Measurements from ENCODE around the gene SLC25A48.
A peak's percentile ranks its signal among the peaks of the same experiment; 100 is the strongest.

SLC25A48 gene

DNA sequence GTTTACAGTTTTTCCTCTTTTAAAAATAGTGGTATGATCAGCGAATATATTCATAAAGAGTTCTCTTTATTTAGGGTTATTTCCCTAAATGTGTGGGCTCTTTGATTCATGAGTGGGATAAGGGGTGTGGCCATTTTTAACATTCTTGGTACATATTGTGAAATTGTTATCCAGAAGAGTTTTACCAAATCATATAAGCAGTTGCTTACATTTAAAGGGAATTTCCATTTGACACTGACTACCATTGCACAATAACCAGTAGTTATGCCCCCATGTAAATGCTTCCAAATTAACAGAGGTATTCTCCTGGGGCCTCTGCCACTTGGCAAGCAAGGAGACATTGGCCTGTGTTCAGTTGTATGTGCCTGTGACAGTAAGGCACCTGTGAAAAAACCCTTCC, 27.2 kb downstream of the SLC25A48 start:
- no peak for DNase-seq

DNA sequence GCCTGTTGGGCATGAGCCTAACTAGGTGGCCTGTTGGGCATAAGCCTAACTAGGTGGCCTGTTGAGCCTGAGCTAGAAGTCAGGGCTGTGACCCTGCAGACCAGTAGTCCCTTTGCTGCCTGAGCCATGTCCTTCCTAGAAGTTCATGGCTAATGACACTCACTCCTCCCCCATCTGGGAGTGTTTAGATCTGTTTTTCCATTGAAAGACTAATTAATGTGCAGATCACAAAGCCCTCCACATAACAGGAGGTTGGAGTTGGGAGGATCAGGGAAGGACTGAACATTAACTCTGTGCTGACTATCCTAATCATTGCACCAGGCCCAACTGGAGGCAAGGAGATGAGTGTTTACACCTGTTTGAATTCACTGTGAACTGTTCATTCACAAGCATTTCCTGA, 27.6 kb downstream of the SLC25A48 start:
- DNase-seq, result no peak

DNA sequence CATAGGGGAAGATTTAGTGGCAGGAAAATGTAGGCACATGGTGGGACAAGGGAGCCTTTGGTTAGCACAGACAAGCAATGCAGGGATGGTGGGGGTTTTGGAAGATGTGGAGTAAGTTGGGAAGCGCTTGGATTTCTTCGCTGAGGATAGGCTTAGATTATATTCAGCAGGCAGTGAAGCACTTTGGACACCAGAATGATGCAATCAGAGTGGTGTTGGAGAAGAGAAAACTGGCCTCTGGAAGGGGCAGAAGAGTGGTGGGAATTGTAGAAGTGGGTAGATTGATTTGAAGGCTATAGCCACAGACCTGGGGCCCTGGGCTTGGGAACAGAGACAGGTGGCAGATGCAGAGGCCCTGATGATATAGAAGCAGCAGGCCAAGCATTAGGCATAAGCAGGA, 28.3 kb downstream of the SLC25A48 start:
- DNase-seq, result no peak

DNA sequence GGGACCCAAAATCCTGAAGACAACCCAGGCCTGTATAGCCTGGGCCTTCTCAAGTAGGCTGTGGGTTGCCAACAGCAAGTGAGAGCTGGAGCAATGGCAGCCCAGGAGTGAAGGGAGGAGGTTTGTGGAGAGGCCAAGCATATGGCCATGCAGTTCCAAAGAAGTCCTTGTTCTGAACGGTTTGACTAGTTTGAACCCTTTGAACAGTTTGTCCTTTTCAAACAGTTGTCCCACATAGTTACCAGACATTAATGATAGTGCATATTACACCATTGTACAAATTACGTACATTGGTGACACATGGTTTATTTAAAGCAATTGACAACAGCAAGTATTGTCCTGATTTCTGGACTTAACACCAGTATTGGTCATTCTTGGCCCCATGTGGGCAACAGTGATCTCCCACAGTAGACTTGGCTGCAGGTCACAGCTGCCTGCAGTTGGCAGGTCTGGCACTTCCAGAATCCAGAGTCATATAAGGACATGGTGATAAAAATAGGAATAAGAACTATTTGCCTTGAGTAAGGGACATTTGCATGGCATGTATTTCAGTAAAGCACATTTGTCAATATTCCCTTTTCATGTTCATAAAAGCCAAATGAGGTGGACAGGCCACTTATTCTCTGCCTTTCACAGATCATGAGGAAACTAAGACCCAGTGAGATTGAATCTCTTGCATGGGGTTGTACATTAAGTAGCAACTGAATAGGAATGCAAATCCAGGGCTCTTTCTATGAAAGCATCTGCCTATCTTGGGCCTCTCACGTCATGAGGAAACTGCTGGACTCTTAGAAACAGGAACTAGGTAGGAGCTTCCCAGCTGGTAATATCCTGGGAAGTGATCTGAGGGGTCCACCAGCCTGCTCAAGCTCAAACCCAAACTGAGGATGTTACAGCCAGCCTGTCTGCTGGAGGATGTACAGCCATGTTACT, 30.3 kb downstream of the SLC25A48 start:
- no peak for DNase-seq

DNA sequence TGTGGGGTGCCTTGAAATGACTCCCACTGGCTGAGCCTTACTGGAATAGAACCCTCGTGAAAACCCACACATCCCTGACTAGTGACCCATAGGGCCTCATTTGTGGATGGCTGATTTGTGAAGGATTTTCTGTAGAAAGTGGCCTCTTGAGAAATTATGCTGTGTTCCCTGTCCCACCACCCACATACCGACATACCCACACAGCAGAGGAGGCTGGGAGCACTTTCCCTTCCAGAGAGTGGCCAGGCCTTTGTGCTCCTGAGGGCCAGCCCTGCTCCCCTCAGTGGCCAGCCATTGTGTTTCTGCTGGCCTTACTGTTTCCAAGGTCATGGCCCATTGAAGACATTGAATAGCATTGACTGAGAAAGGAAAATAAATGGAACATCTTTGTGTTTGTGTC, 31.6 kb downstream of the SLC25A48 start:
- no peak for DNase-seq

DNA sequence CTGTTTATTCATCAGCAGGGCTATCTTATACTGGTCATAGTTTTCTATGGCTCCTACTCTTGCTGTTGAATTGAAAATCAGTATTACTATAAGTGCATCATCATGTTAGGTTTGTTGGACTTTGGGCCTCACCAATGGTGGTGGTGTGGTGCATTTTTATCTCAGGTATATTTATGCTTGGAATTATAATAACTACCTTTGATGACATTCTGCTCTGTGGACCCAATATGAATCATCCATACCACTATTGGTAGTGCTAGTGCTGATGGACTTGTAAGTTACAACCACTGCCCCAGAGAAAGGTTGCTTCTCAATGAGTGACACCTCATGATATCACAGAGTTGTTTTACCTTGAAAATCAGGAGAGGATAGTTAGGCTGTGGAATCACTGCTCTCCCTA, 33.1 kb downstream of the SLC25A48 start:
- no peak for DNase-seq

DNA sequence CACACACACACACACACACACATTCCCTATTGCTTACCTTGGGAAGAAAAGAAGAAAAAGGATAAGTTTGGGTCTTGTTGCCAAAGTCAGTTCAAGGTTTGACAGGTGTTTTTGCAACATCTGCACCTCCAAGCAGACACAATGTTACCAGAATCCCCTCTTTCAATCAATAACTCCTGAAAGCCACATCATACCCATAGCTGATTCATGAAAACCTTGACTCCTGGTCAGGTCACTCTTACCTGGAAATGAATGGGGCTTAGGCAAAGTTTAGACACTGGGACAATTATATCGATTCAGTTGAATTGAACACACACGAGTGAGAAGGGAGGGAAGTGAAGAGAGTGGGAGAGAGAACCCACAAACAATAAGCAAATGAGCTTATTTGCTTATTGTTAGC, 34.2 kb downstream of the SLC25A48 start:
- no peak for DNase-seq

DNA sequence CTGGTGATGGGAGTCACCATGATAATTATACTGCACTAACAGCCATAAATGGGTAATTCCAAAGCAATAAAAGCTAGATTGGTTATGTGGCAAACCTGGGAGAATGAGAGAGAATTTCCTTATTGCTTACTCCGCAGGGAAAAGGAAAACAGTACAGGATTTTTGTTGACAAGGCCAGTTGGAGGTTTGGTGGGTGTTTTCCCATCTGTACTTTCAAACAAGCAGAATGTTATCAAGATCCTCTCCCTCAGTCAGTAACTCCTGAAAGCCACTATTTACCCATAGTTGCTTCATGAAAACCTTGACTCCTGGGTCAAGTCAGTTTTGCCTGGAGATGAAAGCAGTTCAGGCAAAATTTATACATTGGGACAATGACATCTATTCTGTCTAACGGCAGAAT, 34.8 kb downstream of the SLC25A48 start:
- DNase-seq, result no peak

DNA sequence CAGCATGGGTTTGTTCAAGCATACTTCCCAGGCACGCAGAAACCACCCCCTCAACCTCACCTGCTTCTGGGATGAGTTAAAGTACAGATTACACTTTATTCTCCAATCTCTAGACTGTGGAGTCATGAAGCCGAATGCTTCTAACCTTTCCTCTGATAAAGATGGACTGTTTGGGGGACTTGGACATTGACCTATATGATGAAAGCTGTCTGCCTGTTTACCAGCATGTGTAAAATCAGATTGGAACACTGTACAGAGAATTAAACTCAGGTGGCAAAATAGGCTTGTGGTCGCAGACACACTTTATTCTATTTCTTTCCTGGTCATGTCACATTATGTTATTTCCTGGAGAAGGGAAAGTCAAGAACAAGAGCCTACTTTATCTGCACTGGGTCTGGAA, 35.5 kb downstream of the SLC25A48 start:
- DNase-seq, result no peak

DNA sequence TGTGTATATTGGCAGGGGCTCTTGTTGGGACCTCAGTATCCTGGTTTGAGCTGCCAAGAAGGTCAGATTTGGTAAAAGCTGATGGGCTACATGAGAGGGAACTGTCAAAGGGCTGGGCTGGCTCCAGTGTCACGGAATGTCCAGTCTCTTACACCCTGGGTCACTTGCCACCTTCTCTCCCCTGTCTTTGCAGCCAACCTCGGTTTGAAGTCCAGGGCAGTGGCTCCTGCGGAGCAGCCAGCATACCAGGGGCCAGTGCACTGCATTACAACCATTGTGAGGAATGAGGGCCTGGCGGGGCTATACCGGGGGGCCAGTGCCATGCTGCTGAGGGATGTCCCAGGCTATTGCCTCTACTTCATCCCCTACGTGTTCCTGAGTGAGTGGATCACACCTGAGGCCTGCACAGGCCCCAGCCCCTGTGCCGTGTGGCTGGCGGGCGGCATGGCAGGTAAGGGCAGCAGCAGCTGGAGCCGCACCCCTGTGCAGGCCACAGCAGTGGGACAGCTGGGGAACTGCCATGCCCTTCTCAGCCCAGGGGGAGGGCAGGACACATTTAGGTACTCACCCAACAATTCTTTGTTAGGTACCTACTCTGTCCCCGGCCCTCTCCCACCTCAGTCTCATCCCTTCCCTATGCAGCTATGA, 36.9 kb downstream of the SLC25A48 start:
- DNase-seq, result no peak

DNA sequence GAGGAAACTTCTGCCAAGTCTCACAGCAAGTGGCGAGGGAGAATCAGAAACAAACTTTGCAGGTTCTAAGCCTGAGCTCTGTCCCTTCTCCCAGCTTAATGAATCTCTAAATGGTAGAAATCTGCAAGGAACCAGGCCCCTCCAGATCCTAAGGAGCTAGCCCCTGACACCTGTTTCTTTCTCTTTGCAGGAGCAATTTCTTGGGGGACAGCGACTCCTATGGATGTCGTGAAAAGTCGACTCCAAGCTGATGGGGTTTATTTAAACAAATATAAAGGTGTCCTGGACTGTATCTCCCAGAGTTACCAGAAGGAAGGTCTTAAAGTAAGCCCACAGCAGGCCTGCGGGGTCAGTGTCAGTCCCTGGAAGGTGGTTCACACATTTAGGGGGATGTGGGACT, 39.4 kb downstream of the SLC25A48 start:
- no peak for DNase-seq

DNA sequence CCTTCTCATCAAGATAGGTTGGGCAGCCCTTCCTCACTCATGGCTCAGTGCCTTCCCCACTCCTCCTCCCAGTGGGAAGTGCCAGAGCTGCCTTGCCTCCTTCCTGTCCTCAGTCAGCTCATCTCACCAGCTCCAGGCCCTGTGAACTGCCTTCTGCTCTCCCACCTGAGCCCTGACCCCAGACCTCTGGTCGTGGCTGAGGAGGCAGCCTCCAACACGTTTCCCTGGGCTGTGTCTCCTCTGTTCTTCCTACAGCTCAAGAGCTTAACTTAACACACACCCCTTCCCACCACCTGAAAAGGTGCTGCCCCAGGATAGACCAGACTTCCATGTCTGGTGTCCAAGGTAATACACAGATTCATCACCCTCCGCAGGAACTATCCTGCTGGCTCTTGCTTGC, 40.0 kb downstream of the SLC25A48 start:
- DNase-seq, result no peak

DNA sequence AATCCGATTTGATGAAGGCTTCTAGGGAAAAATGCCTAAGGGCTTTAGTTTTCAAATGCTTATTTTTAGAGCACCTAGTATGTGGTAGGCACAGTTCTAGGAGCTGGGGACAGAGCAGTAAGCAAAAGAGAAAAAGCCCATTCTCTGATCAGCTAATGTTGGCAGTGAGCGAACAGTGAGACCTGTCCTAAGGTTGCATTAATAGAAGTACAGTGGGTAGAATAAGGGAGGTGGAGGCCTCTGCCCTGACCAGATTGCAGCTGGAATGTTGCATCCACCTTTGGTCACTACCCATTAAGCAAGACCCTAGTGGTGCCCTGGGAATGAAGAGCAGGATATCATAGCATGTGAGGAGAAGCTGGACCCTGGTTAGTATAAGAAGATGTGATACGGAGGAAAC, 41.1 kb downstream of the SLC25A48 start:
- DNase-seq, result no peak

DNA sequence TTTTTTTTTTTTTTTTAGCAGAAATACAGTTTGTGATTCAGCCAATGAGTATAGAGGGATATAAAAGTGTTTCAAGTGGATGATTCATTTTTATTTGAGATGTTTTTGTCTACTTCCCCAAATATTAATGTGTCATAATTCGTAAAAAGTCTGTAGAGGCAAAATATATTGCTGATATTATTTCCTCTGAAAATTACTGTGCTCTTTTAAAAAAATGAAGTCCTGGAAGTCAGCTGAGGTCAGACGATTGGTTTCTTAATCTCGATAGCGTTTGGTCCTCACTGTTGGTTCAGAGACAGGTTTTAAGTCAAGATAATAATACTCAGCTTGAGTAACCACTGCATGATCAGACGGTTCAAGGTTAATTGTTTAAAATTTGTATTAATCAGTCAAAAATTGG, 41.7 kb downstream of the SLC25A48 start:
- DNase-seq, result no peak

DNA sequence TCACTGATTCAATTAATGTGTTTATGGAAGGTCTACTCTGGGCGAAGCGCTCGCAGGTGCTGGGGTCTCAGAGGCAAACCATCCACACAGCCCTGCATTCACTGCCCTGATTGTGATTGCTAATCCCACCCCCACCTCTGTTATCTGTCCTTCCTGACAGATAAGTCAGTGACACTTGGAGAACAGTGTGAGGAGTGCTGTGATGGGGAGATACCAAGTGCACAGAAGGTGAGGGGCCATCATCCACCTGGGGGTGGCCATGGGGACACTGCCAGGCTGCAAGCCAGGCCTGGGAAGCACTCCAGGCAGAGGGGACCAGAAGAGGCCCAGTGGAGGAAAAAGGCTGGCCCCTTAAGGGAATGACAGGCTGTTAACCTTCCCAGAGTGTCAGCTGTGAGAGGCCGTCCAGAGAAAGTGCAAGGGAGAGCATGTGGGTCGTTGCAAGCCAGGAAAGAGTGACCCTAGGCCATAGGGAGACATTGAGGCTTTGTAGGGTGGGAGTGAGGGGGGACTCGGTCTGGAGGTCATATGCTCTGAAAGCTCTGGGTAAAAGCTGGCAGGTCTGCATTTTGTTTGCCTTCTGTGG, 43.2 kb downstream of the SLC25A48 start:
- no peak for DNase-seq

DNA sequence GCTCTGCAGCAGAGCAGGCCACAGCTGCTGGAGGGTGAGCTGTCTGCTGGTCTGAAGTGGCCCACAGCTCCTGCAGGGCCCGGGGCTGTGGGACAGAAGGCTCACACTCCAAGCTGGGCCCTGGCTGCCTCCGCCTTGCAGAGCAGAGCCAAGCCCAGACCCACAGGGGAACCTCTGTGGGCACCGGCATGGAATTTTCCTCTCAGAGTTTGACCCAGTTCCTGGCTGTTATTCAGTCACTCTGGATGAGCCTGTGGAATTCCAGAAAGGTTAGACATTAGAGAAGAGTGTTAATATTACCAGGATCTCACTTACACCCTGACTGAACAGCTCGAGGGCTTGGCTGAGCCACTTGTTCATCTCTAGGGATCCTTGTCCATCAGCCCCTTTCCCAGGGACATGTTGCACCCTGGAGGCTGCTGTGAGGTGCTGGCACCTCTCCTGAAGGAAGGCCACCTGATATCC, 43.7 kb downstream of the SLC25A48 start:
- DNase-seq, result no peak

DNA sequence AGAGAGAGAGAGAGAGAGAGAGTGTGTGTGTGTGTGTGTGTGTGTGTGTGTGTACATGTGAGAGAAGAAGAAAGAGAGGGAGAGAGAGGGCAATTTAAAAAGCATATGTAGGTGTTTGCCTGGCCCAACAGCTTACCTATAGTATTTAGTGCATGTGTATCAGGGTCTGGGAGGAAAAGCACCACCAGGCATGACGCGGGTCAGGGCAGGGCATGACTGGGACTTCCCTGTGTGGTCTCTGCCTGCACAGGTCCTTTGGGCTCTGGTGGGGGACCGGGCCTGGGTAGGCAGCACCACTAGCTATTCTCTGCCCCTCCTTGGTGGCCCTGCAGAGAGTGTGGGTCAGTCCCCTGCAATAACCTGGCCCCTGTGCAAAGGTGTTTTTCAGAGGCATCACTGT, 45.1 kb downstream of the SLC25A48 start:
- DNase-seq, result no peak

DNA sequence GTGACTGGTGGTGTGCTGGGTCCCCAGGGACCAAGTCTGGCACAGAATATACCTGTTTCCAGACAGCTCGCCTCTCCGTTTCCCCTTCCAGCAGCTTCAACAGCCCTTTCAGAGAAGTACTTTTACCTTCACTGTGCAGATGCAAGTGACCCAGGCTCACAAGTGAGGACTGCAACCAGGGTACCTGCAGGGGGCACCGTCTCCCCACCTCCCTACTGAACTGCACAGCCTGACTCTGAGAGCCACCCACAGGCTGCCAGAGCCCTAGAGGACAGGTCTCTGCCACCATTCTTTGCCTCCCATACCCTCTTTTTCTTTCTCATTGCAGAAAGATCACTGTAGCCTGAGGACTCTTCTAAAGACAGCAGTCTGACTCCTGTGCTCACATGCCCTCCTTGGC, 45.8 kb downstream of the SLC25A48 start:
- DNase-seq, result peak; percentile 27

DNA sequence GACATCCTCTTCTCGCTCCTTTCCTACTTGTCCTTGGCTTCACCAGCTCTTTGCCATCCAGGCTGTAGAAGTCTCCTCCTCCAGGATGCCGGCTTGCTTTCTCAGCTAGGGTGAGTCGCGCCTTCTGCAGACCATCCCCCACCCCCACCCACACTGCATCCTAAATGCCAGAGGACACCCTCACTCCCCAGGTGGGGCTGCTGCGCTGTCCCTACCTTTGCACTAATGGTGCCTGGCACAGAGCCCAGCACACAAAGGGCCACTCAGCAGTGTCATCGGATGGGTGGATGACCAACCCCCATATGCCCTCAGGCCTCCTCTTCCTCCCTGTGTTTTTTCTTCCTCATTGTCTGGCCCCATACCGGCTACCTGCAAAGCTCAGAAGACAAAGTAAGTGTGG, 46.3 kb downstream of the SLC25A48 start:
- DNase-seq, result no peak

DNA sequence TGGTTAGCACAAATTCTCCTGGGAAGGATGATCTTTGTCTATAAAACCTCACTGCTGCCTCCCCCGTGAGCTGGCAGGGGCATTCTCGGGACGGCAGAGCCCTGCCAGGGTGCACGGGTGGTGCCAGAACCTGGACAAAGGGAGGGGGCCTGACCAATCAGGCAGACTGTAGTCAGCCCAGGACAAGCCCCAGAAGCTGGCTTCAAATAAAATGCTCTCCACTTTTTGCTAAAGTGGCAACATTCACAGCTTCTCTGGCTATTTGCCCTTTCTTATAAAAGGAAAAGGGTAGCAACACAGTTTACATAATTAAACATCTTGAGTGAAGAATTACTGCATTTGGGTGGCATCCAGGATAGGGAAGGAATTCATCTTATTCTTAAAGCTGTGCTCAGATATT, 46.8 kb downstream of the SLC25A48 start:
- no peak for DNase-seq

DNA sequence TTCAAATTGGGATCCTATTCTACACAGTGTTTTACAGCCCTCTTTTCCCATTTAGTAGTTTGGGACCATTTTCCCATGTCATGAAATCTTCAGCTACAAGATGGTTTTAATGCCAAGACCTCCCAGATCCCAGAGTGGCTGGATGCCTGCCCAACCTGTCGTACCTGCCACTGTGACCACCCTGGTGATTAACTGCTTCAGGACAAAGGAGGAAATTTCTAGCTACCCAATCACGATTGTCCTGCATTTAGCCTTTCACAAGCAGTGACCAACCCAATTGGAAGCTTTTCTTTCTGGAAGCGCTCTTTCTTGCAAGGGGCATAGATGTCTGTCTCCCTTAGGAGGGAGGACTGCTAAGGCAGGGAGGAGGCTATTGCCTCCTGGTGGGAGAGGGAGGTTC, 47.4 kb downstream of the SLC25A48 start:
- DNase-seq, result no peak

DNA sequence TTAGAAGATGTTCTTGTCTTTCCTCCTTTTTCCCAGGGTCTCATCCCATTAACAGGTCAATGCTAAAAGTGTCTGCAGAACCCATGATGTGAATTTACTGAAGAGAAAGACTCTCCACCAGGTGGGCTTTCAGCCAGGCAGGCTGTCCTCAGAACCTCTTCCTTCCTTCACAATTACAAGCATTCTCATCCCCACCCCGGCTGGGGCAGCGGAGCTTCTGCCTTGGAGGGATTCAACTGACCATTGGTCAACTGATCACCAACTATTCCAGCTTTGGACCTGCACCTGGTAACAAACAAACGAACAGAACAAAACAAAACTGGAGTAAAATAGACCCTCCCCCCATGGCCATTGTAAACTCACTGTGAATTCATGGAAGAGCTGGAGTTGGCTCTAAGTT, 48.6 kb downstream of the SLC25A48 start:
- no peak for DNase-seq

DNA sequence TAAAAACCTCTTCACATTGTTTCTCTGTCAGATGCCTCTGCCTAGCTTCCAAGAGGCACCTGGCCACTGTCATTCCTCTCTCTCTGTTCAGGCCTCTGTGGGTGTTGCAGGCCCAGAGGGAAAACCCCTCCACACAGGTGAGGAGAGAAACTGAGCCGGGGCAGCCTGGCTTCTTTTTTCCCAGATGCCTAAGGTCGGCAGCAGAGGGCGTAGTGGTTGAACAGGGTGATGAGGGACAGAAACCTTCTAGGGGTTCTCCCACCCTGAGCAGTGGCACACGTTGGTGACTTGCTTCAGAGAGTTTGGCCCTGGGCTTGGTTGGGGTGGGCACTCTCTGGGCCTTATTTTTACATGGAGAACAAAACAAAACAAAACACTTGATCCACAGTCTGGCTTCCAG, 49.0 kb downstream of the SLC25A48 start:
- DNase-seq, result peak; percentile 14

DNA sequence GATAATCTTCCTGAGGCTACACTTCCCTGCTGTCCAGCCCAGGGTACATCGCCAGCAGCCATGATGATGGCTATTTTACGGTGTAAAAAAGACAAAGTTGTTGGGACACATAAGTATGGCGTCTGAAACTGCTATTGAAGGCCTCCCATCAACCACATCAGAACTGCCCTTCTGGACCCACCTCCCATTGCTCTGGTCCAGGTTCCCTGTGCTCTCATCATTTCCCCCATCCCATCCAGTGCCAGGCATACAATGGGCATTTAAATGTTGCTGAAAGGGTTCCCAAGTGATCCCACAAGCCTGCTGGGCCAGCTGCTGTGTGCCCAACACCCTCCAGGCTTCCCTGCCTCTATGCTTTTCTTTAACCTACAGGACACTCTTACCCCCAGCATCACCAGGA, 50.6 kb downstream of the SLC25A48 start:
- DNase-seq, result no peak
